ENCODE data around the gene TRAK1. TPM values are rescaled to one million over a fixed set of nuclear protein-coding genes. Genes with fewer than 3 reads are reported as not detected.

TRAK1 gene
- total RNA-seq, 1 experiment from 2014 or later, result 46.8 TPM

DNA sequence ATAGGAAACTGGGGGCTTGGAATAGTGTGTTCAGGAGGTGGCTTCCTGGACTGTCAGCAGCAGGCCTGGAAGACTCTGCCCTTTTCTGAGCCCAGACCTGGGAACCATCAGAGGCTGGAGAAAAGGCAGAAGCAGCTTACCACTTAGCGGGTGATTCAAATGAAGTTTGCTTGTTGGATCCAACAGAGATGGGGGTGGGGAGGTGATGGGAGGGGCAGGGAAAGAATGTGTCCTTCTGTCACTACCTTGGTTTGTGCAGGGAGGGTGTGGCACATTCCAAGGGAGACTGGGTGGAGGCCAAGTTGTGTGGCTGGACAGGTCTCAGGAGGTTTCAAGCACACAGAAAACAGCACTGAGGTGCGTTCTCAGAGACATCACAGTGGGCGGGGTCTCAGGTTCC, 58.8 kb downstream of the TRAK1 start:
- peak; percentile 89 to 91 for DNase-seq
- no peaks in the 10 kb centered on the region for H3K9me3 ChIP-seq (ENCODE audit: insufficient read depth, low read depth)
- ChIA-PET POLR2A (ENCODE audit: unreplicated experiment) (interaction anchor here (0.5 to 0.7 kb wide), 3 partner anchors 8 to 327 kb away, joined by 3 to 17 read pairs (median 9); no protein-coding TSS in a partner anchor), CTCF (interaction anchor here (0.6 kb wide), 1 partner anchor 53 kb away, joined by 3 read pairs; no protein-coding TSS in a partner anchor)
- no peak overlapping the region for H3K4me3 ChIP-seq
- peak overlapping the region; percentile 62 for H3K4me2 ChIP-seq
- no peaks in the 10 kb centered on the region for H3K27me3 ChIP-seq (ENCODE audit: insufficient read depth, low read depth)
- H3K36me3 ChIP-seq (ENCODE audit: low read depth), result no peaks in the 10 kb centered on the region
- peaks cover 12% of the 10 kb centered on the region; the same call in 1 of the 2 replicates for H3F3A ChIP-seq (ENCODE audit: insufficient read depth, low read depth)
- H3K27ac ChIP-seq, result peak overlapping the region; percentile 82
- no peaks in the 10 kb centered on the region for H3K79me2 ChIP-seq (ENCODE audit: low read depth)
- H4K20me1 ChIP-seq (ENCODE audit: insufficient read depth), result no peaks in the 10 kb centered on the region
- BruUV-seq (replicated peaks), result no TSS peak
- intact Hi-C loops (cut with micrococcal nuclease; ENCODE audit: unreplicated experiment), result loop anchor here (1.0 to 2.0 kb wide), 4 partner anchors 9 to 29 kb away; no protein-coding TSS in a partner anchor
- no peak overlapping the region for H2AFZ ChIP-seq
- no peak for TF ChIP-seq EZH2 (IDR thresholded peaks at IDR 0.05; ENCODE audit: low read depth)
- TF ChIP-seq, protein P1, sequence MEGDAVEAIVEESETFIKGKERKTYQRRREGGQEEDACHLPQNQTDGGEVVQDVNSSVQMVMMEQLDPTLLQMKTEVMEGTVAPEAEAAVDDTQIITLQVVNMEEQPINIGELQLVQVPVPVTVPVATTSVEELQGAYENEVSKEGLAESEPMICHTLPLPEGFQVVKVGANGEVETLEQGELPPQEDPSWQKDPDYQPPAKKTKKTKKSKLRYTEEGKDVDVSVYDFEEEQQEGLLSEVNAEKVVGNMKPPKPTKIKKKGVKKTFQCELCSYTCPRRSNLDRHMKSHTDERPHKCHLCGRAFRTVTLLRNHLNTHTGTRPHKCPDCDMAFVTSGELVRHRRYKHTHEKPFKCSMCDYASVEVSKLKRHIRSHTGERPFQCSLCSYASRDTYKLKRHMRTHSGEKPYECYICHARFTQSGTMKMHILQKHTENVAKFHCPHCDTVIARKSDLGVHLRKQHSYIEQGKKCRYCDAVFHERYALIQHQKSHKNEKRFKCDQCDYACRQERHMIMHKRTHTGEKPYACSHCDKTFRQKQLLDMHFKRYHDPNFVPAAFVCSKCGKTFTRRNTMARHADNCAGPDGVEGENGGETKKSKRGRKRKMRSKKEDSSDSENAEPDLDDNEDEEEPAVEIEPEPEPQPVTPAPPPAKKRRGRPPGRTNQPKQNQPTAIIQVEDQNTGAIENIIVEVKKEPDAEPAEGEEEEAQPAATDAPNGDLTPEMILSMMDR (conservative IDR thresholded peaks at IDR 0.05), result no peak
- peaks cover 29% of the 10 kb centered on the region for H3K4me1 ChIP-seq (replicated peaks; ENCODE audit: insufficient read depth)
- no peaks in the 10 kb centered on the region for H3K9me2 ChIP-seq (ENCODE audit: insufficient read depth)

DNA sequence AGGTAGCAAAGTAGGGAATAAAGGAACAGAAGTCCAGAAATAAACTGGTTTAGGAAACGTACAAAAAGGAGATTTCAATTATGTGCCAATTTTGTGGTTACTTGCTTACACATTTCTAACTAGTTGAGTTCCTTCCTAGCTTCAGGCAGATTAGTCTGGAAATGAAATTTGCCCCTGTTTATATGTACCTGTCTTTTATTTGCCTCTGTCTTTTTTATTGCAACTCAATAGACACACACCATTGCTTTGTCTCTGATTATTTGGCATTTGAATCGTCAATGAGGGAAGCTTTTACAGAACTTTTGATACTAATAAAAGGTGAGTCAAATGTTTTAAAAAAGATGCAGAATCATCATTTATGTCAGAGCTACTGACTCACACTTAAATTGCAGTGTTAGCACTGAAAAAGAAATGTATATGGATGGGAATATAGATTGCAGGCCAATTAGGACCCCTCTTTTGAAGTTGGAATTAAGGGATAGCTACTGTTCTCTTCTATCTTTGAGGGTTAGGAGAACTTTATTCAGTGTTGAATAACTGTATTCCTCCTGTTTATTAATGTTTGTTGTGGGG, 60.5 kb downstream of the TRAK1 start:
- no peaks in the 10 kb centered on the region for H3K9me2 ChIP-seq (ENCODE audit: insufficient read depth)
- no peaks in the 10 kb centered on the region for H4K20me1 ChIP-seq (ENCODE audit: insufficient read depth)
- no peak overlapping the region for H2AFZ ChIP-seq
- no peaks in the 10 kb centered on the region for H3K27me3 ChIP-seq (ENCODE audit: insufficient read depth, low read depth)
- peaks cover 29% of the 10 kb centered on the region for H3K4me1 ChIP-seq (replicated peaks; ENCODE audit: insufficient read depth)
- no peak for TF ChIP-seq EZH2 (IDR thresholded peaks at IDR 0.05; ENCODE audit: low read depth)
- TF ChIP-seq, protein P1 (conservative IDR thresholded peaks at IDR 0.05), result no peak
- intact Hi-C loops (cut with micrococcal nuclease; ENCODE audit: unreplicated experiment), result loop anchor here (2.0 kb wide), 1 partner anchor 23 kb away; no protein-coding TSS in a partner anchor
- BruUV-seq (replicated peaks), result no TSS peak
- DNase-seq, result no peak
- POLR2A ChIA-PET (ENCODE audit: unreplicated experiment), result no interaction called here
- peaks cover 12% of the 10 kb centered on the region; the same call in 1 of the 2 replicates for H3F3A ChIP-seq (ENCODE audit: insufficient read depth, low read depth)
- CTCF ChIA-PET, result no interaction called here
- no peaks in the 10 kb centered on the region for H3K9me3 ChIP-seq (ENCODE audit: insufficient read depth, low read depth)
- no peak overlapping the region for H3K4me3 ChIP-seq
- H3K4me2 ChIP-seq, result no peak overlapping the region
- no peaks in the 10 kb centered on the region for H3K36me3 ChIP-seq (ENCODE audit: low read depth)
- no peaks in the 10 kb centered on the region for H3K79me2 ChIP-seq (ENCODE audit: low read depth)
- H3K27ac ChIP-seq, result peak overlapping the region; percentile 82; the same call in 1 of the 2 replicates

DNA sequence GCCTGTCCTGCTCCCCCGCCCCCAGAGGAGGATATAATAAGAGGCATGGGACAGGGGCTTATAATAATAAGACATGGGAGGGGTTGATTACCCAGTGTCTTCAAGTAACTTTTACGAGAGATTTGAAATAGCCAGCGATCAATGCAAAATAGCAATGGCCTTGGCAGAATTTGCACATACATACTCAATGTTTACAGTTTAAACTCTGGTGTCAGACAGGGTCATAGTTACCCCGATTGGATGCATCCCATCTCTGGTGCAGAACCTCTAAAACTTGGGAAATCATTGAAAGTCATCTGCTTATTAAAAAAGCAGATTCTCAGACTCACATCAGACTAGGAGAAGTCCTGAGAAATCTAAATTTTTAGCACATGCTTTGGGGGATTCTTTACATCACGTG, 61.0 kb downstream of the TRAK1 start:
- H3K4me1 ChIP-seq (replicated peaks; ENCODE audit: insufficient read depth), result peaks cover 29% of the 10 kb centered on the region
- H3K27me3 ChIP-seq (ENCODE audit: insufficient read depth, low read depth), result no peaks in the 10 kb centered on the region
- DNase-seq, result no peak
- no peaks in the 10 kb centered on the region for H3K36me3 ChIP-seq (ENCODE audit: low read depth)
- H3K4me2 ChIP-seq, result no peak overlapping the region
- H3K9me3 ChIP-seq (ENCODE audit: insufficient read depth, low read depth), result no peaks in the 10 kb centered on the region
- TF ChIP-seq EZH2 (IDR thresholded peaks at IDR 0.05; ENCODE audit: low read depth), result no peak
- TF ChIP-seq, protein P1 (conservative IDR thresholded peaks at IDR 0.05), result no peak
- no TSS peak for BruUV-seq (replicated peaks)
- POLR2A ChIA-PET (ENCODE audit: unreplicated experiment), result no interaction called here
- no peaks in the 10 kb centered on the region for H4K20me1 ChIP-seq (ENCODE audit: insufficient read depth)
- intact Hi-C loops (cut with micrococcal nuclease; ENCODE audit: unreplicated experiment), result no loop called here
- H3K9me2 ChIP-seq (ENCODE audit: insufficient read depth), result no peaks in the 10 kb centered on the region
- H3K27ac ChIP-seq, result no peak overlapping the region
- no peak overlapping the region for H2AFZ ChIP-seq
- H3K4me3 ChIP-seq, result no peak overlapping the region
- no peaks in the 10 kb centered on the region for H3K79me2 ChIP-seq (ENCODE audit: low read depth)
- H3F3A ChIP-seq (ENCODE audit: insufficient read depth, low read depth), result peaks cover 12% of the 10 kb centered on the region; the same call in 1 of the 2 replicates
- CTCF ChIA-PET, result no interaction called here
